Lower leg skin (tissue), 3 donors: ENCODE results near the gene NTHL1.

Source experiments
- POLR2A ChIP-seq, 2 donors: fragments of 450-650 bp; IDR thresholded peaks; one replicate each; pipeline ENCODE4 v1.6.1; 2016 to 2017; ENCODE audit warnings: antibody characterized with exemption in 2 of 2, mild to moderate bottlenecking in 1 of 2, moderate library complexity in 1 of 2
- TF ChIP-seq, protein P1 (sequence below), 3 donors: fragments of 450-650 bp; IDR thresholded peaks; one replicate each; pipeline ENCODE4 v1.5.1; 2016; ENCODE audit warnings: antibody characterized with exemption in 3 of 3, mild to moderate bottlenecking in 3 of 3, moderate library complexity in 2 of 3

DNA sequence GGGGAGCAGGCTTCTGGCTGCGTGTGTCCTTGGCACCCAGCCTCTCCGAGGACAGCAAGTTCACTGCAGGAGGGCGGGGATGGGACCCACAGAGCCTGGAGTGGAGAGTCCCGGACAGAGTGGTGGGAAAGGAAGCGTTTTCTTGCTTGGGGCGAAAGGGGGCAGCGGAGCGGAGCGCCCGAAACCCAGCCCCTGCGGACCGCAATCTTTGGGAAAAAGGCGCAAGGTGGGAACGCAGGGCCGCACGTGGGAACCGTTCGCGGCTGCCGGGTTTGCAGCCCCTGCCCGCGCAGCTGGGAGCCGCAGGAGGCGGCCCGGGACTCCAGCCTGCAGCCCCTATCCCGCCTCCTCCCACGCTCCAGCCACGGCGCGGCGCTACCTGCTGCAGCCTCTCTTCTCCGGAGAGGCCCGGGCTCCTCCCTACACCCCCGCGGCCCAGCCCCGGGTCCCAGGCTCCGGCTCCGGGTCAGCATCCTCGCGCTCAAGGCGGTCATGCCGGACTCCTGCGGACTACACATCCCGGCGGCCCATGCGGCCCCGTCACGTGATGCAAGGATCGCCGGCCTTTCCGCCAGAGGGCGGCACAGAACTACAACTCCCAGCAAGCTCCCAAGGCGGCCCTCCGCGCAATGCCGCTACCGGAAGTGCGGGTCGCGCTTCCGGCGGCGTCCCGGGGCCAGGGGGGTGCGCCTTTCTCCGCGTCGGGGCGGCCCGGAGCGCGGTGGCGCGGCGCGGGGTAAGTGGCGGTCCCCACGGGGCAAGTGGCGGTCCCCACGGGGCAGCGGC lies at the start of gene NTHL1, which contains the start of gene TSC2:
- TF ChIP-seq, protein P1, sequence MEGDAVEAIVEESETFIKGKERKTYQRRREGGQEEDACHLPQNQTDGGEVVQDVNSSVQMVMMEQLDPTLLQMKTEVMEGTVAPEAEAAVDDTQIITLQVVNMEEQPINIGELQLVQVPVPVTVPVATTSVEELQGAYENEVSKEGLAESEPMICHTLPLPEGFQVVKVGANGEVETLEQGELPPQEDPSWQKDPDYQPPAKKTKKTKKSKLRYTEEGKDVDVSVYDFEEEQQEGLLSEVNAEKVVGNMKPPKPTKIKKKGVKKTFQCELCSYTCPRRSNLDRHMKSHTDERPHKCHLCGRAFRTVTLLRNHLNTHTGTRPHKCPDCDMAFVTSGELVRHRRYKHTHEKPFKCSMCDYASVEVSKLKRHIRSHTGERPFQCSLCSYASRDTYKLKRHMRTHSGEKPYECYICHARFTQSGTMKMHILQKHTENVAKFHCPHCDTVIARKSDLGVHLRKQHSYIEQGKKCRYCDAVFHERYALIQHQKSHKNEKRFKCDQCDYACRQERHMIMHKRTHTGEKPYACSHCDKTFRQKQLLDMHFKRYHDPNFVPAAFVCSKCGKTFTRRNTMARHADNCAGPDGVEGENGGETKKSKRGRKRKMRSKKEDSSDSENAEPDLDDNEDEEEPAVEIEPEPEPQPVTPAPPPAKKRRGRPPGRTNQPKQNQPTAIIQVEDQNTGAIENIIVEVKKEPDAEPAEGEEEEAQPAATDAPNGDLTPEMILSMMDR (IDR thresholded peaks at IDR 0.05) = no peak
- TF ChIP-seq POLR2A (IDR thresholded peaks at IDR 0.05) = no peak
